GM18502 (cell line): ENCODE results near the gene MARCHF9.
A peak's percentile ranks its signal among the peaks of the same experiment; 100 is the strongest.
"Not testable (repeated sequence)": the region's sequence is repeated elsewhere in the genome, so short reads cannot be mapped to it uniquely, and the experiment has no call there.

Experiments used
- ATAC-seq: cut with Tn5 transposase; IDR thresholded peaks from one replicate; pipeline ENCODE4 v1.9.1; 2021; ENCODE audit warnings: mild to moderate bottlenecking; ENCODE audit not compliant: unreplicated experiment, poor library complexity

Gene MARCHF9

DNA sequence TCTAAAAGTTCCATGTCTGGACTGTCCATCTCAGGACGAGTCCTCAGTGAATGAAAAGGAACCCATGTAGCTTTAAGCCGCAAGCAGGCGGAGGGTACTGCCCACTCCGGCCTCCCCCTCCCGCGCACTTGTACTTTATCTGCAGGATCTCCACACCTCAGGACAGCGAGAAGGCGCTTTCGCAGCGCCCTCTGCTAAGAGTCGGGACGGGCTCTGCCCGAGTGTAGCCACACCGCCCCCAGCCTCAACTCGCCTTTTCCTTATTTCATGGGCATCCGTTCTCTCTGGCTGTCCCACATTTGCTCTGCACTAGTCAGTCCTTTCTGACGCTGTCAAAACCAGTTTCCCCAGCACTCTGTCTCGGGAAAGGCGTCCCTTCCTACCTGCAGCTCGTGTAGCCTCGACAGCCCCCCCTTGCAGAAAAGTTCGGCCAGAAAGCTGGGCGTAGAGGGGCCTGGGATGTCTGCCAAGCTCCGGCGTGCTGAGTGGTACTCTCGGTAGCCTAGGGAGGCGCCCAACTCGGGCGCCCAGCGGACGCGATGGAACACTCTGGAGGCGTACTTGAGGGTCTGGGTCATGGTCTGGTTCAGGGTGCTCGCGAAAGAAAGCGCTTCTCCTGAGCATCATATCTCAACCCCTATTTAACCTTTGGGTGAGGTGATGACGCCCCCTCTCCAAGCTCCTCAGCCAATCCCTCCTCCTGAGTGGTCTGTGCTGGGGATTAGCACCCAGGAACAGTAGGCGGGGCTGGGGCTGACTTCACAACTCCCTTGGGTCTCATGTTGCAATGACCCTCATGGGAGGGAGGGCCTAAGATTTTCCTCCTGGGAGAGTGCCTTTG, 11.8 kb downstream of the MARCHF9 start, which contains the start of gene CYP27B1:
CYP27B1 (minus strand) TSS at position 615 of the 841 bp plus-strand sequence; CDS start at position 578, 37 bp downstream.
- ATAC-seq, result no peak

DNA sequence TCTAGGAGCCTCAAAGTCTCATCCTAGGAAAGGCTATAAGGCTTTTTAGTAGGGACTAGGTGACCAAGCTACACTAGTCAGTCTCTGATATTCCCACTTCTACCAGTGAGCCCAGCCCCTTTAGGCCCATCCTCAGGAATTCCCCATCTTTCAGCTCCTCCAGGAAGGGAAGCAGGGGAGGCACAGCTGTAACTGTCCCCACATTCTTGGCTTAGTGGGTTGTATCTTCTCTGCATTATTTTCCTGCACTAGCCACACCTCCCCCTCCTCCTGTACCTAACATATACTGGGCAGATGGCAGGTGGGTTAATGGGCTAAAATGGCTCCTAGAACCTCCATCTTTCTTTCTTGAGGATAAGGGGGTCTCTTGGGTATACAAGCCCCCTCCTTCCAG, 12.4 kb downstream of the MARCHF9 start:
- ATAC-seq, result no peak

GRCh38 chr12:57767876-57768275, 13.0 kb downstream of the MARCHF9 start:
- no peak for ATAC-seq

DNA sequence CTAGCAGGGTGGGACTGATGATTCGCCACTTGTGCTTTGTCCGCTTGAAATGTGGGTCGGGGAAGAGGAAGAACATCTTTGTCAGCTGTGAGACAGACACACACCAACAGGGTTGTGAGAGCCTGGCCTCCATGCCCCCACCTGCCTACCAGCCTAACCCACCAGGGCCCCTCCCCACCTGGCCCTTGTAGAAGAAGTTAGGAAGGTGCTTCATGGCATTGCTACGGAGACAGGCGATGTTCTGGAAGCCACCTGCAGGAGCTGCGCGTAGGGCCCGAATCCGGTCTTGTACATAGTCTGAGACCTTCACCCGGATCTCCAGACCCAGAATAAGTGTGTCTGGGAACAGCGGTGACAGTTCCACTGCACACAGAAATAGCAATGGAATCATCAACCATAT, 14.7 kb downstream of the MARCHF9 start:
- no peak for ATAC-seq

- ATAC-seq, result no peak
These were observed 15.8 kb downstream of the MARCHF9 start for GRCh38 chr12:57770734-57771133.

DNA sequence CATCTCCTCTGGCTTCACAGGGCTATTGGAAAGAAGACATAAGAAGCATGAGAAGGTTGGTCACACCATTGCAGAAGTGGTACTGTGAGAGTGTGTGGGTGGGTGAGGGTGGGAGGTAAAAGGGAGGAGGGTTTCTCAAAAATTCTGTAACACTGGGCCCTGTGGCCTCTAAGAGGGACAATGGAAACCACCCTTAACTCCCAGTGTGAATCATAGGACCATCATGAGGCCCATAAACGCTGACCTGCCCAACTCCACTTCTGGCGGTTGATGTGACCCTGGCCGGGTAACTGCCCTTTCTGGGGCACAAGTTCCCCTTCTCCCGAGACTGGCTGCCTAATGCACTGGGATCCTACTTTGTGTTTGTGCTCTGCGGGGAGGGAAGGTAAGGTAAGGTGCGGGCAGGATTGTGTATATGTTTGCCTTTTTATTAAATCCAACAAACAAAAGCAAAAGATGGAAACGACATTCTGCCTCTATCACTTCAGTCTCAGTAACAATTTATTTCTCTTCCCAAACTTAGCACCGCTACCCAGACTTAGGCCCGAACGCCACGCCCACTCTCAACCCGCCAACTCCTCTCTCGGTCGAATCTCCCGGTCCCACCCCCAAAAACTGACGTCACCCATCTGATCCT, 16.5 kb downstream of the MARCHF9 start:
- ATAC-seq, result peak; percentile 84

DNA sequence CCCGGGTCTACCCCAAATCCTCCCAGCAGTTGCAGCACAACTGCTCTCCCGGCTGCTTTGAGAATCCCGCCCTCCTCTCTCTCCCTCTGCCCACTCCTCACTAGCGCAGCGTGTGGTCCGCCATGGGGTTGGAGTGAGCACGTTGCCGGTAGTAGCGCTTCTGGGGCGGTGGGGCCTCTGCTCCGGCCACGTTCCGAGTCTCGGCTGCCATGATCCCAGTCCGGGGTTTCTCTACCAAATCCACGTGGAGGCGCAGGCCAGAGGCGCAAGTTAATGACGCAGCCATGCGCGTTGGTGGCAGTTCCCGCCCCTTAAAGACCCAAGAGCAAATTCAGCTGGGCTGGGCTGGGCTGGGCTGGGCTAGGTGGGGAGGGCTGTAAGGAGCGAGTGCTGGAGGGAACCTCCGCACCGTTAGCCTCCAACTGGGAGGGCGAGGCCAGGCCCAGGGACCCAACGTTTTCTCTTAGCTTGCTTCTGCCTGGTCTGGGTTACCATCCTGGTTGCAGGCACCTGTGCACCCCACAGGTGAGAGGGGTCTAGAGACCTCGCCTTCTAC, 17.0 kb downstream of the MARCHF9 start, which contains the start of gene METTL1:
METTL1 (minus strand) TSS at position 233 of the 556 bp plus-strand sequence; CDS start at position 211, 22 bp downstream.
- peak; percentile 89 for ATAC-seq

DNA sequence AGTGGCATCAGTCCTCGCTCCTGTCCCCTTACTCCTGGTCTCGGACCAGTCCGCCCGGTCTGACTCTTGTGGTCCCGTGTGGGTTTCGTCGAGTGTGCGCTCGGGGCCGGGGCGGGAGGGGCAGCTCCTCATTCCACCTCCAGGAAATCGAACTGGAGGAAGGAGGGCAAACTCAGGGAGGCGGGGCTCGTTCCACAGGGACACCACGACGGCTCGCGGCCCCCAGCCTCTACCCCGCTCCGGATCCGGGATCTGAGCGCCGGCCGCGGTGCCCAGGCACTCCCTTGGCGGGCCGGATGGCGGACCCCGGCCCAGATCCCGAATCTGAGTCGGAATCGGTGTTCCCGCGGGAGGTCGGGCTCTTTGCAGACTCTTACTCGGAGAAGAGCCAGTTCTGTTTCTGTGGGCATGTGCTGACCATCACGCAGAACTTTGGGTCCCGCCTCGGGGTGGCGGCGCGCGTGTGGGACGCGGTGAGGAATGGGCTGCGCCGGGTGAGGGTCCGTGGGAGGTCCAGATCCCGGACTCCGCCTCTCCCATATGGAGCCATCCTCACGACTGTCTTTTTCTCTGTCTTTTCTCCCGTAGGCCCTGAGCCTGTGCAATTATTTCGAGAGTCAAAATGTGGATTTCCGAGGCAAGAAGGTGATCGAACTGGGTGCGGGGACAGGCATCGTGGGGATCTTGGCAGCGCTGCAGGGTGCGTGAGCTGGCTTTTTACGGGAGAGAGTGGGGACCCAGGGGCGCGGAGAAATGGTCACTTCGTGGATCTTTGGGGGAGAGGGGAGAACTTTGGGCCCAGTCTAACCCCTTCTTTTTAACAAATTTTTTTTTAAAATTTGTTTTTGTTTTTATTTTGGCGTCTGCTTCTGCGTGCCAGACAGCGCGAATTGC, 17.8 kb downstream of the MARCHF9 start, which contains the start of gene EEF1AKMT3:
EEF1AKMT3 (plus strand) TSS at position 186 of the 894 bp plus-strand sequence; CDS start at position 297, 111 bp downstream.
- ATAC-seq, result no peak

DNA sequence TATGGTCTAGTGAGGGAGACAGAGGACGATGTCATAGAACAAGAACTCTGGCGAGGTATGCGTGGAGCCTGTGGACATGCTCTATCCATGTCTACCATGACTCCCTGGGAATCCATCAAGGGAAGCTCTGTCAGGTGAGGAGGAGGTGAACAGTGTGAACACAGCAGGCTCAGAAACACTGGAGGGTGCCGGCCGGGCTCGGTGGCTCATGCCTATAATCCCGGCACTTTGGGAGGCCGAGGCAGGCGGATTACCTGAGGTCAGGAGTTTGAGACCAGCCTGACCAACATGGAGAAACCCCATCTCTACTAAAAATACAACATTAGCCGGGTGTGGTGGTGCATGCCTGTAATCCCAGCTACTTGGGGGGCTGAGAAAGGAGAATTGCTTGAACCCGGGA, 19.7 kb downstream of the MARCHF9 start:
- ATAC-seq, result not testable (repeated sequence)

GRCh38 chr12:57775044-57775443, 20.1 kb downstream of the MARCHF9 start:
- no peak for ATAC-seq

DNA sequence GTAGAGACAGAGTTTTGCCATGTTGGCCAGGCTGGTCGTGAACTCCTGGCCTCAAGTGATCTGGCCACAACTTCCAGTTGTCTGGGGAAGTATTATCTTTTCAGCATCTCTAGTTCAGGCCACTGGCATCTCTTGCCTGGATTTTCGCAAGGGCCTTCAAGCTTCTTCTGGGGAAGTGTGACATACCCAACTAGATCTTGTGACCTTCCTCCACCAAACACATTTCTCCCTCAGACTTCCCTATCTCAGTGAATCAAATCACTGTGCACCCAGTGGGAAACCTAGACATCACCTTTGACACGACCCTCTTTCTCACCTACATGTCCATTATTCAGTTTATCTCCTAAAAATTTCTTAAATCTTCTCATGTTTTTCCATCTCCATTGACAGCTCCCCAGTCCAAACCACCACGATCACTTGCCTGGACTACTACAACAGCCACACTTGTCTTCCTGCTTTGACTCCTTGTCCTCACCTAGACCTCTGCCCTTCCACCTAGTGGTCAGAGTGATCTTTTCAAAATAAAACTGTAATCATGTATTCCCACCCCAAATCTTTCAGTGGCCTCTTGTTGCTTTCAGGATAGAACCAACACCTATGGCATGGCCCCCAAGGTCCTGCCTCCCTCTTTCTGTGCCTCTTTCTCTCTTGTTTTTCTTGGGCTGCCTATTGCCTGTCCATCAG, 20.8 kb downstream of the MARCHF9 start:
- no peak for ATAC-seq

DNA sequence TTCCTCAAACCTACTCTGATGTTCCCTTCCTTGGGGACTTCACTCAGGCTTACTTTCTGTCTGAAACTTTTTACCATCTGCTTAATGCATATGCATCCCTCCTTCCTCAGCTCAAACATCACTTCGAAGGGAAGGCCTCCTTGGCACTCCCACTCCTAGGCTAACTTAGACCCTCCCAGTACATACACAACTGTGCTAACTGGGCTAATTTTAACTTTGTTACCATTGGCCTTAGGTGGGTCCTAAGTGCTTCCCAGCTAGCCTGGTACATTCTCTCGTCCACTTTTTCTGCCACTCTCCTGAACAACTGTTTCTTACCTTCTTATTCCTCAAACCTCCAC, 21.3 kb downstream of the MARCHF9 start:
- ATAC-seq, result no peak

DNA sequence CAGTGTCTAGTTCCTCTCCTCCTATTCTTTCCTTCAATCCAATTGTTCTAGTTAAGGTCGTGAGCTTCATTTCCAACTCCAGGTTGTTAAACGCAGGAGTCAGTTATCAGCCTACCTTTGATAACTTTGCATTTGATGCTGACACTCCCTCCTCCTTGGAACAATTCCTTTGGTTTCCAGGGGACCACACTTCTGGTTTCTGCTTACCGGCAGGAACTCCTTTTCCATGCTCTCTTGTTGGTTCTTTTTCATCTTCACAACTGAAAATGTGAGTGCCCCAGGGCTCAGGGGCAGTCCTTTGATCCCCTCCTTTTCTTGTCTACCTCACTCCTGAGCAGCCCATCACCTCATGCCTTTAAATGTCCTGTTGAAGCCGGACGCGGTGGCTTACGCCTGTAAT, 22.5 kb downstream of the MARCHF9 start:
- ATAC-seq, result no peak

DNA sequence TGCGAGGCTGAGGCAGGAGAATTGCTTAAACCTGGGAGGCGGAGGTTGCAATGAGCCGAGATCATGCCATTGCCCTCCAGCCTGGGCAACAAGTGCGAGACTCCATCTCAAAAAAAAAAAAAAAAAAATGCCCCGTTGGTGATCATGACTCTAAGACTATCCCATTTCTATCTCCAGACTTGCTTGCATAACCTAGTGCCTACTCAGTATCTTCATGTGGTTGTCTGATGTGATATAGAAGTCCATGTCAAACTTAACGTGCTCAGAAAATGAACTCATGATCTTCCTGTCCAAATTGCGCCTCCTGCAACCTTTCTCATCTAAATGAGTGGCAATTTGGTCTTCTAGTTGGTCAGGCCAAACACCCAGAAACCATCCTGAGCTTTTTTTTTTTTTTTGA, 23.0 kb downstream of the MARCHF9 start:
- no peak for ATAC-seq

DNA sequence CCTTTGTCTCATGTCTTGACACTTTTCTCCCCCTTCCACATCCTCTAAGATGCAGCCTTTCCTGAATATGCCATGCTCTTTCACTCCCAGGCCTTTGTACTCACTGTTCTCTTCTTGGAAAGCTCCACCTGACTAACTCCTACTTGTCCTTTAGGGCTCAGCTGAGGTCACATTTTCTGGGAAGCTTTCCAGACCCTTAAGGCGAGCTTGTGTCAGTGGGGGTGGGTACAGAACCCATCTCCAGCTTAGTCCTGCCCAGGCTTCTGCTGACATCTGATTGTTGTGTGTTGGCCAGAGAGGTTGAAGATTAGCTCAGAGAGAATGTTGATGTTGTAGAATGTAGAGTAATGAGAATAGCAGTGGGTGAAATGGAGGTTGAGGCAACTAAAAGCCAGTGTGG, 24.8 kb downstream of the MARCHF9 start:
- no peak for ATAC-seq

DNA sequence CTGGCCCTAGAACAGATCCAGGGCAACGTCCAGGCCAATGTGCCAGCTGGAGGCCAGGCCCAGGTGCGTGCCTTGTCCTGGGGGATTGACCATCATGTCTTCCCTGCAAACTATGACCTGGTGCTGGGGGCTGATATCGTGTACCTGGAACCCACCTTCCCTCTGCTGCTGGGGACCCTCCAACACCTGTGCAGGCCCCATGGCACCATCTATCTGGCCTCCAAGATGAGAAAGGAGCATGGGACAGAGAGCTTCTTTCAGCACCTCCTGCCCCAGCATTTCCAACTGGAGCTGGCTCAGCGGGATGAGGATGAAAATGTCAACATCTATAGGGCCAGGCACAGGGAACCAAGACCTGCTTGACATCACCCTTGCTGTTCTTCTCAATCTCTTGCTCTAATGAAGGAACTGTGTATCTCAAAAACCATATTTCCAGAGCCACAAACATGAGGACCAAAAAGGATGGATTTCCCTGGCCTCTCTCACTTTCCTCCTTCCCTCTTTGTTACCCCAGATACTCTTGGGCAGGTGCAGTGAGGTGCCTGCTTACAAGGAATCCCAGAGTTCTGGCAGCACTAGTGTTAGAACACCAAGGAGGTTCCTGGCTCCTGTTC, 25.5 kb downstream of the MARCHF9 start:
- ATAC-seq, result no peak

GRCh38 chr12:57781244-57781643, 26.3 kb downstream of the MARCHF9 start:
- no peak for ATAC-seq

DNA sequence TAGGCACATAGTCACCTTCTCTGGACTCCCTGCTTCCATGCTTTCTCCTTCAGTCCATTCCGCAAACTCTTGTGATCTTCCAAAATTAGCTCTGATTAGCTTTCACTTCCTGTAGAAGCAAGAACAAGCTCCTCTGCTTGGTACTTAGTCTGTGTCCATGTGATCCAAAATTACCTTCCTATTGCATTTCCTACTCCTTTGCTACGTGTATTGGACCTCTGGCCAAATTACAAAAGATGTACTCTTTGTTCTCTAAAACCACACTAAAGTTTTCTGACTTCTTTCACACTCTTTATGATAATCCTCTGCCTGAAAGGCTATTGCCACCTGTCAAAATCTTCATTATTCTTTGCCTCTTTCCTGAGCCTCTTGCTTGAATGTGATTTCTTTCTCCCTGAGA, 26.9 kb downstream of the MARCHF9 start:
- no peak for ATAC-seq

DNA sequence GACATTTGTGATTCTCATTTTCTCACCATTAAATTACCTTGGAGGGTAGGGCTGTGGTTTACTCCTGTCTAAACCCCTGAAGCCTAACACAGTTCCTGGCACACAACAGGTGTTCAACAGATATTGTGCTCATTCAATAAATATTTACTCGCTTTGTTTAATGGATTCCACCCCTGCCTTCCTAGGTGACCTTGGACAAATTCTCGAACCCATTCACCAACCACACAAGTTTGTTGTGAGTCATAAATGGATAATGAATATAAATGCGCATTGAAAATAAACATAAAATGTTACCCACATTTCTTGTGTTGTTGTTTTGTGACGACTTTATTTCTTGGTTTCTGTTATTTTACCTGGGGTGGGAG, 27.3 kb downstream of the MARCHF9 start:
- peak; percentile 9 for ATAC-seq
